Erythroblast (primary cell): Measurements from ENCODE around the gene PTPRC.

Source experiments
- GATA1 ChIP-seq: IDR thresholded peaks from 2 replicates; pipeline ENCODE4 v1.6.1; 2011; ENCODE audit warnings: low read depth, mild to moderate bottlenecking, control low read depth, low read length, moderate library complexity
- POLR2A ChIP-seq: IDR thresholded peaks from 2 replicates; pipeline ENCODE4 v1.6.1; 2011; ENCODE audit warnings: mild to moderate bottlenecking, low read length

GRCh38 chr1:198678301-198678836 lies 39.5 kb downstream of the PTPRC start:
- no peak for TF ChIP-seq POLR2A
- TF ChIP-seq GATA1, result no peak
